VCaP (cell line): ENCODE data around the gene RXYLT1.

ENCODE experiments used
- H3K27ac ChIP-seq: fragments of 450-650 bp; 2 replicates; pipeline ENCODE4 v1.5.1; 2017
- CTCF ChIP-seq: fragments of 450-650 bp; conservative IDR thresholded peaks from 2 replicates; pipeline ENCODE4 v1.5.1; 2017; ENCODE audit warnings: mild to moderate bottlenecking, moderate library complexity

RXYLT1 gene

GRCh38 chr12:63753743-63754142 lies 26.0 kb upstream of the RXYLT1 start:
- no peak overlapping the region for H3K27ac ChIP-seq
- TF ChIP-seq CTCF, result peak; percentile 19; the same call in 1 of the 2 replicates

GRCh38 chr12:63764481-63764880 lies 15.2 kb upstream of the RXYLT1 start:
- H3K27ac ChIP-seq, result no peak overlapping the region
- TF ChIP-seq CTCF, result no peak

- peak; percentile 61 for TF ChIP-seq CTCF
- no peak overlapping the region for H3K27ac ChIP-seq
These were observed 13.2 kb upstream of the RXYLT1 start for GRCh38 chr12:63766498-63766897.

DNA sequence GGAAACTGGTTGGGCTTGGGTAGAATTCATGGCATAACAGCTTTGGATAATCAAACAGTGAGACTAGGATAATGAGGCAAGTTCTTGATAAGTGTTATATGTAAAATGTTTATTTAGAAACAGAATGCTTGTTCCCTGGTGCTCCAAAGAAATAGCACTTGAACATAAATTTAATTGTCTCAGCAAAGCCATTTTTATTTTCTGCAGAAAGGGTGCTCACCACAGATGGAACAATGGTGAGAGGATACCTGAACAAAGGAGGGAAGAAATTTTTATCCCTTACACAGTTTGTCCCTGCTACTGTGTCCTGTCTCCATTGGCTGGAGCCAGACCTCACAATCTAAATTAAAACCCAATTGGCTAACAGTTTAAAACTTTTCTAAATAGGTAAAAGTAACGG lies 9.3 kb upstream of the RXYLT1 start:
- TF ChIP-seq CTCF, result no peak
- no peak overlapping the region for H3K27ac ChIP-seq

GRCh38 chr12:63777340-63777739 lies 2.4 kb upstream of the RXYLT1 start:
- no peak for TF ChIP-seq CTCF
- H3K27ac ChIP-seq, result no peak overlapping the region

- TF ChIP-seq CTCF, result no peak
- H3K27ac ChIP-seq, result peak overlapping the region; percentile 26; the same call in 1 of the 2 replicates
These were observed 2.8 kb downstream of the RXYLT1 start for GRCh38 chr12:63782466-63782865.

DNA sequence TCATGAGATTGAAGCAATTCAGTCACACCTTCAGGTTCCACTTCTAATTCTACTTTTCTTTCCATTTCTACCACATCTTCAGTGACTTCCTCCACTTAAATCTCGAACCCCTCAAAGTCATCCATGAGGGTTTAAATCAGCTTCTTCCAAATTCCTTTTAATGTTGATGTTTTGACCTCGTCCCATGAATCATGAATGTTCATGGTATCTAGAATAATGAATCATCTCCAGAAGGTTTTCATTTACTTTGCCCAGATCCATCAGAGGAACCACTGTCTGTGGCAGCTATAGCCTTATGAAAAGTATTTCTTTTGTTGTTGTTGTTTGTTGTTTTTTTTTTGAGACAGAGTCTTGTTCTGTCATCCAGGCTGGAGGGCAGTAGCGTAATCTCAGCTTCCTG lies 7.6 kb downstream of the RXYLT1 start:
- no peak for TF ChIP-seq CTCF
- H3K27ac ChIP-seq, result peak overlapping the region; percentile 73

- no peak for TF ChIP-seq CTCF
- H3K27ac ChIP-seq, result no peak overlapping the region
These were observed 10.9 kb downstream of the RXYLT1 start for GRCh38 chr12:63790608-63790945.
